IMR-90 (cell line): Measurements from ENCODE around the gene TAF4B. TPM values are rescaled to one million over a fixed set of nuclear protein-coding genes. Genes with fewer than 3 reads are reported as not detected.

Experiments
- ATAC-seq: fragments of 200-7000 bp; cut with Tn5 transposase; 2 replicates; pipeline ENCODE4 v1.9.1; 2020; ENCODE audit warnings: low read depth, mild to moderate bottlenecking, moderate library complexity
- BruUV-seq: library from RNA; stranded (reverse); fragments of 400-500 nt; replicated peaks from 2 replicates; lab custom pipeline; 2021; lab: Mats Ljungman, UMichigan
- CTCF ChIA-PET: fragments of 300-600 bp; formaldehyde crosslinking; extraction: SDS; loops from one replicate; lab custom pipeline; 2021; ENCODE audit warnings: antibody characterized with exemption; lab: Yijun Ruan, JAX
- POLR2A ChIA-PET: fragments of 300-600 bp; sonication (Branson Sonifier 250); formaldehyde crosslinking; loops from one replicate; lab custom pipeline; 2022; ENCODE audit warnings: antibody characterized with exemption; ENCODE audit not compliant: unreplicated experiment; lab: Charles Lee
- DNase-seq: peaks from one replicate; pipeline ENCODE4 v3.0.0; 2013
- H2AFZ ChIP-seq: replicated peaks from 2 replicates; pipeline ENCODE3; 2013; ENCODE audit warnings: low read length, mild to moderate bottlenecking; ENCODE audit not compliant: poor library complexity
- H2AK5ac ChIP-seq: 2 replicates; pipeline ENCODE4 v1.6.1; 2013; ENCODE audit warnings: low read depth, low read length, inconsistent platforms
- H2AK9ac ChIP-seq: replicated peaks from 2 replicates; pipeline ENCODE3; 2013; ENCODE audit warnings: mild to moderate bottlenecking, low read depth, low read length, moderate library complexity; ENCODE audit not compliant: poor library complexity
- H2BK120ac ChIP-seq: 2 replicates; pipeline ENCODE4 v1.6.1; 2013; ENCODE audit warnings: low read depth, low read length, inconsistent platforms
- H2BK15ac ChIP-seq: 3 replicates; pipeline ENCODE4 v1.6.1; 2013; ENCODE audit warnings: low read depth, low read length, inconsistent platforms
- H2BK20ac ChIP-seq: 2 replicates; pipeline ENCODE4 v1.6.1; 2013; ENCODE audit warnings: low read depth, mild to moderate bottlenecking, inconsistent platforms, low read length, moderate library complexity
- H2BK5ac ChIP-seq: 2 replicates; pipeline ENCODE4 v1.6.1; 2013; ENCODE audit warnings: mild to moderate bottlenecking, low read depth, low read length, inconsistent platforms; ENCODE audit not compliant: poor library complexity, severe bottlenecking
- H3K14ac ChIP-seq: replicated peaks from 2 replicates; pipeline ENCODE4 v1.6.1; 2013; ENCODE audit warnings: low read depth, low read length, inconsistent platforms
- H3K18ac ChIP-seq: 2 replicates; pipeline ENCODE4 v1.6.1; 2013; ENCODE audit warnings: low read depth, low read length, control low read depth
- H3K23ac ChIP-seq: 2 replicates; pipeline ENCODE4 v1.6.1; 2013; ENCODE audit warnings: low read depth, low read length, inconsistent platforms
- H3K27ac ChIP-seq: 2 replicates; pipeline ENCODE4 v1.5.1; 2013; ENCODE audit warnings: mild to moderate bottlenecking, control low read depth, low read length; ENCODE audit not compliant: insufficient read depth
- H3K27me3 ChIP-seq: 2 replicates; pipeline ENCODE4 v1.6.1; 2013; ENCODE audit warnings: low read length; ENCODE audit not compliant: control insufficient read depth, insufficient read depth
- H3K36me3 ChIP-seq: 2 replicates; pipeline ENCODE4 v1.6.1; 2013; ENCODE audit warnings: low read length, mixed read lengths; ENCODE audit not compliant: control insufficient read depth, insufficient read depth
- H3K4ac ChIP-seq: 2 replicates; pipeline ENCODE4 v1.6.1; 2013; ENCODE audit warnings: low read depth, low read length, inconsistent platforms
- H3K4me1 ChIP-seq: 2 replicates; pipeline ENCODE4 v1.6.1; 2013; ENCODE audit warnings: low read length, mixed read lengths; ENCODE audit not compliant: control insufficient read depth, insufficient read depth
- H3K4me2 ChIP-seq: 2 replicates; pipeline ENCODE4 v1.6.1; 2013; ENCODE audit warnings: low read depth, mild to moderate bottlenecking, control low read depth, low read length, moderate library complexity
- H3K4me3 ChIP-seq: 2 replicates; pipeline ENCODE4 v1.5.1; 2013; ENCODE audit warnings: low read depth, mild to moderate bottlenecking, control low read depth, low read length, moderate library complexity; ENCODE audit not compliant: insufficient read depth
- H3K56ac ChIP-seq: 2 replicates; pipeline ENCODE4 v1.6.1; 2013; ENCODE audit warnings: low read length, inconsistent platforms; ENCODE audit not compliant: insufficient read depth; ENCODE audit errors: extremely low read depth
- H3K79me1 ChIP-seq, 2 experiments: 2 replicates each; pipeline ENCODE4 v1.6.1; 2013; ENCODE audit warnings: low read length in 2 of 2, inconsistent platforms in 1 of 2, low read depth in 1 of 2
- H3K9ac ChIP-seq: 2 replicates; pipeline ENCODE4 v1.6.1; 2013; ENCODE audit warnings: low read depth, low read length, control low read depth
- H3K9me1 ChIP-seq: 2 replicates; pipeline ENCODE4 v1.6.1; 2013; ENCODE audit warnings: low read length, inconsistent platforms; ENCODE audit not compliant: insufficient read depth
- H3K9me3 ChIP-seq: 2 replicates; pipeline ENCODE4 v1.6.1; 2013; ENCODE audit warnings: low read length; ENCODE audit not compliant: control insufficient read depth, insufficient read depth
- H4K20me1 ChIP-seq: 2 replicates; pipeline ENCODE4 v1.6.1; 2013; ENCODE audit warnings: low read length, inconsistent platforms; ENCODE audit not compliant: insufficient read depth
- H4K5ac ChIP-seq: 2 replicates; pipeline ENCODE4 v1.6.1; 2013; ENCODE audit warnings: mild to moderate bottlenecking, low read depth, low read length, control low read depth
- H4K8ac ChIP-seq, 2 experiments: 2 replicates each; pipeline ENCODE4 v1.6.1; 2013; ENCODE audit warnings: low read depth in 2 of 2, low read length in 2 of 2, control low read depth in 1 of 2, inconsistent platforms in 1 of 2
- H4K91ac ChIP-seq: 2 replicates; pipeline ENCODE4 v1.6.1; 2013; ENCODE audit warnings: low read depth, low read length, inconsistent platforms; ENCODE audit not compliant: insufficient read depth
- BHLHE40 ChIP-seq: fragments of 150-350 bp; IDR thresholded peaks from 2 replicates; pipeline ENCODE4 v1.6.1; 2016; ENCODE audit warnings: mild to moderate bottlenecking, low read depth, low read length
- WGBS, 2 experiments: methylation state at CpG; one replicate each; pipeline versions ENCODE4 v1.1.5 to v1.1.7; 2013; ENCODE audit warnings: missing lambda C conversion rate in 2 of 2; ENCODE audit not compliant: insufficient read length in 1 of 2; ENCODE audit errors: extremely low coverage in 2 of 2; 5-methylcytosine and 5-hydroxymethylcytosine counted together
- dilution Hi-C: fragments of 300-500 bp; cut with HindIII; formaldehyde crosslinking; loops from one replicate; pipeline ENCODE4 v1.14.3; 2018; ENCODE audit warnings: low sequenced_read_pairs; ENCODE audit not compliant: unreplicated experiment
- in situ Hi-C: fragments of 300-500 bp; cut with MboI; formaldehyde crosslinking; loops from 3 replicates; pipeline ENCODE4 v1.14.3; 2019; ENCODE audit warnings: low sequenced_read_pairs, inconsistent platforms, mixed read lengths
- intact Hi-C: fragments of 100-400 bp; cut with micrococcal nuclease; formaldehyde crosslinking; loops from 2 replicates; pipeline ENCODE4 v1.10.0; 2022
- polyA plus RNA-seq, 3 experiments: library from polyadenylated mRNA; depleted of rRNA; stranded (reverse); fragments of >200 nt; gene quantifications; 2 replicates each; pipeline ENCODE4 v1.2.3, GENCODE V29; 2012; ENCODE audit warnings: low replicate concordance in 1 of 3
- total RNA-seq: library from RNA; depleted of rRNA; stranded (reverse); fragments of >200 nt; gene quantifications from 2 replicates; pipeline ENCODE4 v1.2.3, GENCODE V29; 2012

The TAF4B gene
- total and polyA plus RNA-seq, 2 of the 4 experiments (the other 2 are of a cell fraction), result 0.38 to 1.1 TPM

DNA sequence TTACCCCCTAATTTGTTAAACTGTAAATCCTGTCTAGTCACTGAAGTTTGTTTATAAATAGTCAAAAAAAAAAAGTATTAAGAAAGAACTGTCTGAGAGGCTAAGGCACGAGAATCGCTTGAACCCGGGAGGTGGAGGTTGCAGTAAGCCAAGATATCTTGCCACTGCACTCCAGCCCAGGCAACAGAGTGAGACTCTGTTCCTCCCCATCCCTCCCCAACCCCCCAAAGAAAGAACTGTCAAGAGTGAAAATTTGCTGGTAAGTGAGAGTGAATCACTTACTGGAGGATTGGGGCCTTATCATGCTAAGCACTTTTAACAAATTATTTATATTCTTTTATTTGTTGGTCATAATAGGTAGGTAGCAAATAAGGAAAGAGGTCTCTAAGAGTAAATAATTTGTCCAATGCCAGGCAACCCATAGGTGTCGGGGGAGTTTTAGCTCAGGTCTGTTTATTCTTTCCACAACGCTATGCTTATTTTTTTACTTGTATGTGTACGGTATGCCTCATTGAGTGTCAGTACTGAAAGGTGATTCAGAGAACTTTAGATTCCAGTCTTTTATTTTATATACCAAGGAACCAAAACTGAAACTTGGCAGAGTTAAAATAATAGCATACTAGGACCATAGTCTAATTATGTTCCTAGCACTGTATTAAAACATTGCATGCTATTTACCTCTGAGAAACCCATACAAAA lies 2.5 kb downstream of the TAF4B start:
- Histone ChIP-seq H2BK20ac (no peak overlapping the region), H2BK5ac (no peak overlapping the region), H2AK5ac (no peak overlapping the region), H3K56ac (no peak overlapping the region), H3K14ac (no peak overlapping the region), H3K9me3 (no peaks in the 10 kb centered on the region), H4K91ac (no peak overlapping the region), H3K4ac (no peak overlapping the region), H3K9me1 (no peaks in the 10 kb centered on the region), H3K79me1 (no peaks in the 10 kb centered on the region), H3K27ac (no peak overlapping the region), H4K20me1 (no peaks in the 10 kb centered on the region), H2AK9ac (no peak overlapping the region), H3K36me3 (no peaks in the 10 kb centered on the region), H3K4me2 (no peak overlapping the region), H4K8ac (no peak overlapping the region), H3K9ac (no peak overlapping the region), H3K23ac (no peak overlapping the region), H3K4me1 (no peaks in the 10 kb centered on the region), H3K27me3 (no peaks in the 10 kb centered on the region; the same call in 1 of the 2 replicates), H2BK120ac (no peak overlapping the region), H2AFZ (no peak overlapping the region), H3K4me3 (no peak overlapping the region), H2BK15ac (no peak overlapping the region), H3K18ac (no peak overlapping the region), H4K5ac (no peak overlapping the region)
- BruUV-seq, result no TSS peak
- in situ Hi-C loops (no loop called here), dilution Hi-C loops (no loop called here), intact Hi-C loops (no loop called here)
- CTCF ChIA-PET, result no interaction called here
- no CpG with 5 or more reads among the region's 6 CpGs for WGBS, 2 experiments
- POLR2A ChIA-PET, result no interaction called here
- DNase-seq, result no peak
- no peak for TF ChIP-seq BHLHE40
- ATAC-seq, result no peak
